GM12892 (cell line): ENCODE results near the gene ZNF709.

Experiments
- POLR2AphosphoS5 ChIP-seq: IDR thresholded peaks from 2 replicates; pipeline ENCODE4 v1.6.1; 2011; ENCODE audit warnings: low read depth, low read length, control low read depth
- TAF1 ChIP-seq: IDR thresholded peaks from 2 replicates; pipeline ENCODE4 v1.6.1; 2011; ENCODE audit warnings: low read depth, mild to moderate bottlenecking, control low read depth, low read length, borderline replicate concordance

GRCh38 chr19:12485052-12485416, 418 bp upstream of the ZNF709 start:
- TF ChIP-seq TAF1: no peak
- no peak for TF ChIP-seq POLR2AphosphoS5
